Breast epithelium (tissue), 3 donors: Measurements from ENCODE around the gene NFKB1.

Experiments
- POLR2A ChIP-seq: fragments of 450-650 bp; IDR thresholded peaks from one replicate; pipeline ENCODE4 v1.6.1; 2016; ENCODE audit warnings: antibody characterized with exemption, mild to moderate bottlenecking, moderate library complexity
- TF ChIP-seq, protein P1 (sequence below), 3 donors: fragments of 450-650 bp; IDR thresholded peaks; one replicate each; pipeline ENCODE4 v1.5.1; 2016 to 2017; ENCODE audit warnings: antibody characterized with exemption in 3 of 3, mild to moderate bottlenecking in 3 of 3, moderate library complexity in 3 of 3

DNA sequence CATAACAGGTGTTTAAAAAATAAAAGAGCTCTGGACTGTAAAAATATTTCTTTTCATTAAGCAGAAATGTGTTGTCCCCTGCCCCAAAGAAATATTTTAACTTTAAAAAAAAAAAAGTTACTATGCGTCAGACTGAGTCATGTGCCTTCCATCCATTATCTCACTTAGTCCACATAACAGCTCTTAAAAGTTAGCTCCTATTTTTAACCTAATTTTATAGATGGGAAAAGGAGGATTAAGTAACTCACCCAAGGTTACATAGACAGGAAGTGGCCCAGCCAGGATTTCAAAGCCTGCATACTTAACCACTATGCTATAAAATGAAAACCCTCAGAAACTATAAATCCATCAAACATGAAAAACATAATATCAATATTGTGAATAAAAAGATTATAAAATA, 161.9 kb downstream of the NFKB1 start:
- TF ChIP-seq, protein P1, sequence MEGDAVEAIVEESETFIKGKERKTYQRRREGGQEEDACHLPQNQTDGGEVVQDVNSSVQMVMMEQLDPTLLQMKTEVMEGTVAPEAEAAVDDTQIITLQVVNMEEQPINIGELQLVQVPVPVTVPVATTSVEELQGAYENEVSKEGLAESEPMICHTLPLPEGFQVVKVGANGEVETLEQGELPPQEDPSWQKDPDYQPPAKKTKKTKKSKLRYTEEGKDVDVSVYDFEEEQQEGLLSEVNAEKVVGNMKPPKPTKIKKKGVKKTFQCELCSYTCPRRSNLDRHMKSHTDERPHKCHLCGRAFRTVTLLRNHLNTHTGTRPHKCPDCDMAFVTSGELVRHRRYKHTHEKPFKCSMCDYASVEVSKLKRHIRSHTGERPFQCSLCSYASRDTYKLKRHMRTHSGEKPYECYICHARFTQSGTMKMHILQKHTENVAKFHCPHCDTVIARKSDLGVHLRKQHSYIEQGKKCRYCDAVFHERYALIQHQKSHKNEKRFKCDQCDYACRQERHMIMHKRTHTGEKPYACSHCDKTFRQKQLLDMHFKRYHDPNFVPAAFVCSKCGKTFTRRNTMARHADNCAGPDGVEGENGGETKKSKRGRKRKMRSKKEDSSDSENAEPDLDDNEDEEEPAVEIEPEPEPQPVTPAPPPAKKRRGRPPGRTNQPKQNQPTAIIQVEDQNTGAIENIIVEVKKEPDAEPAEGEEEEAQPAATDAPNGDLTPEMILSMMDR (IDR thresholded peaks at IDR 0.05): no peak
- no peak for TF ChIP-seq POLR2A
